ENCODE results near the gene ALDH1L1. TPM values are rescaled to one million over a fixed set of nuclear protein-coding genes. Genes with fewer than 3 reads are reported as not detected.
A peak's percentile ranks its signal among the peaks of the same experiment; 100 is the strongest.

Gene ALDH1L1
- total RNA-seq (2013): not detected
- polyA plus RNA-seq: not detected
- under 0.01 TPM in 1 of 2 replicates, not detected in the other for polyA minus RNA-seq
- 0 to 2.2 (median 0.08) reads per million in 11 experiments for total RNA-seq

DNA sequence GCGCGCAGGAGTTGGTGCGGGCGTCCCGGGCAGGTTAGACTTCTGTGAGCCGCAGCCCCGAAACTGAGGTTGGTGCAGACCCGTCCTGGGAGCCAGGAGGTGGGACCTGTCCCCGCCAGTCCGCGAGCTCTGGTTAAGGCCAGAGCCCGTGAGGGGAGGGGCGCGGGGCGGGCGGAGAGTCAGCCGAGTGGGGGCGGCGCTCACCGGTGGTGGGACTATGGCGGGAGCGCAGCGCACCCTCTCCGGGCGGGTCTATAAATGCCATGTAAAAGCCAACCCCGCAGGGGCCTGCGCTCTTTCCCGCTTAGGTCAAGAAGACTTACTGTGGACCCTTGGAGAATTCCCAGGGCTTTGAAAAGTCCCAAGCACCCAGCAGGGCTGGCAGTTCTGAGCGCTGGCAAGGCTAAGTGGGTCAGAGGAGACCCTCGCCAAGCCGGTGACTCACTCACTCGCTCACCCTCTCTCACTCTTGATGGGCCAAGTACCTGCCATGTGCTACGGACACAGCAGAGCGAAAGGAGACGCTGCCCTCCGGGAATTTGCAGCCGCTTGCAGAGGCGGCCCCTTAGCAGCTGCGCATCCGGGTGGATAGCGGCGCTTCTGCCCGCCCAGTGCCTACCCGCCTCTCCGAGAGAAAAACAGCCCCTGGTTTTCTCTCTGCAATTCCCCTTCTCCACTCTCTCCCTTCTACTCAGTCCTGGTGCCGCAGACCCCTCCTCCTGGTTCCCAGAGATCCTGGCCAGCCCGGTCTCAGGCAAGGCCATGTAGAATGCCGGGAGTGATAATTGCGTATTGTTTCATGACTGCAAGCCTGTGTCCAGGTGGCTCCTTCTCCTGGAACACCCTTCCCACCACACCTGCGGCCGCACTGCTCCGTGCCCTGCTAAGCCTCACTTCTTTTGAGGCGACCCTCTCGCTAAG, at the start of gene ALDH1L1:
Gene ALDH1L1, minus strand, starts transcription at position 110 of the 921 bp plus-strand sequence. CDS start 19,607 bp downstream, outside the sequence.
- no peaks in the 10 kb centered on the region for H4K20me1 ChIP-seq (ENCODE audit: insufficient read depth, low read length)
- H3K4me1 ChIP-seq (ENCODE audit: control insufficient read depth in 1 of 2, insufficient read depth in 2 of 2, low read length in 2 of 2): no peaks in the 10 kb centered on the region
- Mint-ChIP-seq H3K4me3 (peak within 1 kb of the TSS in 1 of 2 donors; percentile 88), H3K27ac (peak within 1 kb of the TSS in 2 of 7 donors; percentile 53 to 54), H3K27me3 (ENCODE audit: low read depth in 3 of 3) (peaks cover 43 to 59% (median 53%) of the 10 kb centered on the region in 3 donors), H3K4me1 (no peaks in the 10 kb centered on the region), H3K9me3 (peaks cover 0 to 7% (median 6%) of the 10 kb centered on the region in 7 donors), H3K36me3 (no peaks in the 10 kb centered on the region)
- DNase-seq: no peak
- H3K27ac ChIP-seq (ENCODE audit: low read depth in 1 of 2, low read length in 2 of 2): no peak within 1 kb of the TSS
- intact Hi-C loops (cut with micrococcal nuclease): no loop called here
- no peaks in the 10 kb centered on the region for H3K36me3 ChIP-seq (replicated peaks in 1 of 2; ENCODE audit: control insufficient read depth in 1 of 2, insufficient read depth in 2 of 2, low read length in 2 of 2)
- no peak within 1 kb of the TSS for H2AFZ ChIP-seq (ENCODE audit: insufficient read depth, low read depth, low read length, poor library complexity, severe bottlenecking)
- H3K4me2 ChIP-seq (replicated peaks; ENCODE audit: extremely low read depth, low read length, poor library complexity, severe bottlenecking): no peak within 1 kb of the TSS
- H3K9ac ChIP-seq (ENCODE audit: insufficient read depth, low read length, poor library complexity, severe bottlenecking): no peak within 1 kb of the TSS
- 7% methylated on average over 51 of the region's 54 CpGs for WGBS (ENCODE audit: insufficient coverage)
- H3K9me3 ChIP-seq (replicated peaks in 1 of 2; ENCODE audit: control insufficient read depth in 1 of 2, insufficient read depth in 1 of 2, low read length in 2 of 2): peaks cover 0 to 6% of the 10 kb centered on the region in 2 donors
- peaks cover 18 to 52% of the 10 kb centered on the region in 2 donors for H3K27me3 ChIP-seq (ENCODE audit: control insufficient read depth in 2 of 2, insufficient read depth in 2 of 2, low read length in 2 of 2)
- no peak within 1 kb of the TSS for H3K4me3 ChIP-seq (replicated peaks in 1 of 3; ENCODE audit: low read depth in 2 of 3, low read length in 3 of 3)
- H3K79me2 ChIP-seq (ENCODE audit: insufficient read depth, low read length): no peaks in the 10 kb centered on the region
- TF ChIP-seq, protein P1, sequence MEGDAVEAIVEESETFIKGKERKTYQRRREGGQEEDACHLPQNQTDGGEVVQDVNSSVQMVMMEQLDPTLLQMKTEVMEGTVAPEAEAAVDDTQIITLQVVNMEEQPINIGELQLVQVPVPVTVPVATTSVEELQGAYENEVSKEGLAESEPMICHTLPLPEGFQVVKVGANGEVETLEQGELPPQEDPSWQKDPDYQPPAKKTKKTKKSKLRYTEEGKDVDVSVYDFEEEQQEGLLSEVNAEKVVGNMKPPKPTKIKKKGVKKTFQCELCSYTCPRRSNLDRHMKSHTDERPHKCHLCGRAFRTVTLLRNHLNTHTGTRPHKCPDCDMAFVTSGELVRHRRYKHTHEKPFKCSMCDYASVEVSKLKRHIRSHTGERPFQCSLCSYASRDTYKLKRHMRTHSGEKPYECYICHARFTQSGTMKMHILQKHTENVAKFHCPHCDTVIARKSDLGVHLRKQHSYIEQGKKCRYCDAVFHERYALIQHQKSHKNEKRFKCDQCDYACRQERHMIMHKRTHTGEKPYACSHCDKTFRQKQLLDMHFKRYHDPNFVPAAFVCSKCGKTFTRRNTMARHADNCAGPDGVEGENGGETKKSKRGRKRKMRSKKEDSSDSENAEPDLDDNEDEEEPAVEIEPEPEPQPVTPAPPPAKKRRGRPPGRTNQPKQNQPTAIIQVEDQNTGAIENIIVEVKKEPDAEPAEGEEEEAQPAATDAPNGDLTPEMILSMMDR (IDR thresholded peaks at IDR 0.05): no peak

DNA sequence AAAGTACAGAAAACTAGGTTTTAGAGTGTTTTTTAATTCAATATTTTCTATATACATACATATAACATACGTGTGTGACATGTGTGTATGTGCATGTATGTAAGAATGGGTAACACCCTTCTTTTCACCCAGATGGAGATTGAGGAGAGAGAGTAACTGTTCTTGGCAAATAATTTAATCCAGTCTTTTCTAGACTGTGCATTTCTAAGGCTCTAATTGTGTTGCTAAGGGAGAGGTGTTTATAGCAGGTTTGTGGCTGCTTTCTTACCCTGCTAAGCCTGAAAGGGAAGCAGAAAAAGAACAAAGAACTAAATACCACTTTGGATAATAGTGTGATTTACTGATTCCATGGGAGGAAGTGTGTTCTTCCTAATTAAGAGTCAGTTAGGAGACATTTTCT, 46.0 kb upstream of the ALDH1L1 start:
- Histone ChIP-seq H3K4me3 (replicated peaks in 1 of 3; ENCODE audit: low read depth in 2 of 3, low read length in 3 of 3) (no peak overlapping the region), H3K9ac (ENCODE audit: insufficient read depth, low read length, poor library complexity, severe bottlenecking) (no peak overlapping the region), H3K9me3 (replicated peaks in 1 of 2; ENCODE audit: control insufficient read depth in 1 of 2, insufficient read depth in 1 of 2, low read length in 2 of 2) (no peaks in the 10 kb centered on the region), H3K36me3 (replicated peaks in 1 of 2; ENCODE audit: control insufficient read depth in 1 of 2, insufficient read depth in 2 of 2, low read length in 2 of 2) (no peaks in the 10 kb centered on the region), H4K20me1 (ENCODE audit: insufficient read depth, low read length) (no peaks in the 10 kb centered on the region), H3K4me2 (replicated peaks; ENCODE audit: extremely low read depth, low read length, poor library complexity, severe bottlenecking) (no peak overlapping the region), H3K27me3 (ENCODE audit: control insufficient read depth in 2 of 2, insufficient read depth in 2 of 2, low read length in 2 of 2) (peaks cover 2 to 10% of the 10 kb centered on the region in 2 donors), H2AFZ (ENCODE audit: insufficient read depth, low read depth, low read length, poor library complexity, severe bottlenecking) (no peak overlapping the region), H3K79me2 (ENCODE audit: insufficient read depth, low read length) (no peaks in the 10 kb centered on the region), H3K4me1 (ENCODE audit: control insufficient read depth in 1 of 2, insufficient read depth in 2 of 2, low read length in 2 of 2) (no peaks in the 10 kb centered on the region), H3K27ac (ENCODE audit: low read depth in 1 of 2, low read length in 2 of 2) (no peak overlapping the region)
- Mint-ChIP-seq H3K27ac (no peak overlapping the region), H3K4me3 (no peak overlapping the region), H3K27me3 (ENCODE audit: low read depth in 3 of 3) (peaks cover 3 to 22% (median 11%) of the 10 kb centered on the region in 3 donors), H3K4me1 (no peaks in the 10 kb centered on the region), H3K36me3 (no peaks in the 10 kb centered on the region), H3K9me3 (peaks cover 1 to 12% (median 4%) of the 10 kb centered on the region in 7 donors)
- no peak for DNase-seq
- TF ChIP-seq, protein P1 (IDR thresholded peaks at IDR 0.05): no peak
- no CpG with 5 or more reads among the region's 1 CpG for WGBS (ENCODE audit: insufficient coverage)
- intact Hi-C loops (cut with micrococcal nuclease): no loop called here
